GM19239 (cell line): ENCODE data around the gene CTNNA2.

ENCODE experiments used
- DNase-seq: peaks from one replicate; pipeline ENCODE4 v3.0.0; 2011; ENCODE audit warnings: low spot score; ENCODE audit not compliant: insufficient read length
- FAIRE-seq: peaks from 2 replicates; lab custom pipeline; 2011; peaks lifted over from hg19 to GRCh38; lab: Jason Lieb, UNC

Gene CTNNA2

DNA sequence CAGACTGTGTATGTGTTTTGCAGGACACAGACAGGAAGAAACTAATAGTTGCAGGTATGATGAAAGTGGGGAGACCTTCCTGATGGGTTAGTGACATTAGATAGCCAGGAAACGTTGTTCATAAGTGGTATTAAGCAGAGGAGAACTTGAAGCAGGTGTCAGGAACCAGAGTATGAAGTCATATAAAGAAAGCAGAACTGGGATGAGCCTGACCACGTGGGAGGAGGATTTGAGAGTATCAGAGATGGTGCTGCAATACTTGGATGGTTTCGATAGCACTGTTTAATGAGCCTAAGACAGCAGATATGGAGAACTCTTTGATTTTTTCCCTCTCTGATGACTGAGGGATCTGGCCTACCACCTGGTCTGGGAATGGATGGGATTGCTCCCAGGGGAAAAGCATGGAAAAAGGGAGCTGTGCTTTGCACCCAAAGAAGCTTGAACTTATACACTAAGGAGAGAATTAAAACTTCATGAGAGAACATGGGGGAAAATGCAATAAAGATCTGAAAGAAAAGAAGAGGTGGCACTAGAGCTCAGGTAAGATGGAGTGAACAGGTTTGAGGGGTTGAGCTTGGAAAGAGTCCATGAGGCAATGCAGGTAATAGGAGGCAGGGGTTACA, 1017.7 kb downstream of the CTNNA2 start:
- DNase-seq = no peak

DNA sequence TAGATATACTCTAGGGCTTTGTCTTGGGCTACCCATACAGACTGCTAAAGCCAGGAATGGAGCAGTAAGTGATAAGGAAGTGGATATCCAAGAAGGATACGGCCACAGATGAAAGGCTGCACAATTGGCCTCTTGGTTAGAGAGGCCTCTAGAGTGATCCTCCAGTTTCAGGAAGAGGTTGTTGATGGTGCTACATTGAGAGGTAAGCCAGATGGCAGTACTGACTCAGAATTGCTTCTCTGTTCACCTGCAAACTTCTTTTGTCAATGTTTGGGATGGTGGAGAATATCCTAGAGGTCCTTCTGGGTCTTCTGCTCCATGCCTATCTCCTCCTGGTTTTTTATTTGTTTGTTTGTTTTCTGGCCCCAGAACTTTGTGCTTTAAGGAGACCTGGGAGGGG, 1018.5 kb downstream of the CTNNA2 start:
- no peak for DNase-seq
- no peak for FAIRE-seq

More for the DNA sequence above, 1017.7 kb downstream of the CTNNA2 start:
- no peak for FAIRE-seq

GRCh38 chr2:80545420-80546210, 1032.8 kb downstream of the CTNNA2 start:
- DNase-seq (no peak), FAIRE-seq (no peak)

- FAIRE-seq (no peak), DNase-seq (no peak)
Measured at GRCh38 chr2:80546766-80547165, 1033.9 kb downstream of the CTNNA2 start.

- no peak for DNase-seq
- FAIRE-seq = no peak
Measured at GRCh38 chr2:80547344-80547743, 1034.5 kb downstream of the CTNNA2 start.

- DNase-seq (no peak), FAIRE-seq (no peak)
Measured at GRCh38 chr2:80548469-80548868, 1035.6 kb downstream of the CTNNA2 start.

GRCh38 chr2:80549901-80550300, 1037.0 kb downstream of the CTNNA2 start:
- DNase-seq (no peak), FAIRE-seq (no peak)

DNA sequence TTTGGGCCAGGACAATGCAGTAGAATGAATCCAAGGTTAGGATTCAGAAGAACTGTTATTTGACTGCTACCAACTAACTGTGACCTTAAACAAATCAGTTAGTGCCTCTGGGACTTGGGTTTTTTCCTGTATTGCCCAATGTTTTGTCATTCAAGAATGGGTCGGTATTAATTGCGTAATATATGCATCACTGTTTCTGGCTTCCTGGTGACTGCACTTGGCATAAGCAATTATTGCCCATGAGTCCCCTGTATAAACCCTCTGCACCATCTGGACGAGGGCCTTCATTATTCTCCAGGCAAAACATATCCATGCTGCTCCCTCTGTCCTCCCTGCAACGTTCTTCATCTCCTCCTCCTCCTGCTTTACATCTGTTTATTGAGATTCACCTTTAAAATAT, 1047.5 kb downstream of the CTNNA2 start:
- FAIRE-seq (no peak), DNase-seq (no peak)

GRCh38 chr2:80568011-80568410, 1055.2 kb downstream of the CTNNA2 start:
- DNase-seq = no peak
- no peak for FAIRE-seq

DNA sequence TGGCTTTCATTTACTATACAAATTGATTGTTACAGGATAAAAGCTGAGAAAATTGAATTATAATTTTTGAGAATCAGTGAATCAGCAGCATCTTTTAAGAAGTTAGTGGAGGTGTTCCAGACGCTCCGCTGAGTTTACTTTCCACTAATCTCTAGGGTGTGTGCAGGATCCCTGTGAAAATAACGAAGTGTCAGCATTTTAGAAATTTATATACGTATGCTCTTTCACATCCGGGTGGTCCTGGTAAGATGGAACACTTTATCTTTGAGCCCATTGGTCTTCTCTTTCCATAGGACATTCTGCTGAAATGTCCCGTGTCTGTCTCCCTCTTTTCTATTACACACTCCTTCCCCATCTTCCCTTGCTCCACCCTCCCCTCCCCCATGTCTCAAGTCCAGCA, 1060.3 kb downstream of the CTNNA2 start:
- DNase-seq = no peak
- no peak for FAIRE-seq

DNA sequence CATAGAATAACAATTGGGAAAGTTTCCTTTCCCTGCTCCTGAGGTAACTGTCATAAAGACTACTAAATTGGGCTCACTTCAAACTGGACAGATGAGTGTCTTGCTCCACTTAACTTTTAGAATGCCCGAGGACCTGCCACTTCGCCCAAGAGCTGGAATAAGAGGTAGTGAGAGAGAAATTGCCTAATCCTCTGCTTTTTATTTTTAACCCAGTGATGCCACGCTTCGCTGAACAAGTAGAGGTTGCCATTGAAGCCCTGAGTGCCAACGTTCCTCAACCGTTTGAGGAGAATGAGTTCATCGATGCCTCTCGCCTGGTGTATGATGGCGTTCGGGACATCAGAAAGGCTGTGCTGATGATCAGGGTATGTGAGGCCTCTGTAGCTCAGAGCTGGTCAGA, 1061.1 kb downstream of the CTNNA2 start:
- FAIRE-seq (no peak), DNase-seq (no peak)

DNA sequence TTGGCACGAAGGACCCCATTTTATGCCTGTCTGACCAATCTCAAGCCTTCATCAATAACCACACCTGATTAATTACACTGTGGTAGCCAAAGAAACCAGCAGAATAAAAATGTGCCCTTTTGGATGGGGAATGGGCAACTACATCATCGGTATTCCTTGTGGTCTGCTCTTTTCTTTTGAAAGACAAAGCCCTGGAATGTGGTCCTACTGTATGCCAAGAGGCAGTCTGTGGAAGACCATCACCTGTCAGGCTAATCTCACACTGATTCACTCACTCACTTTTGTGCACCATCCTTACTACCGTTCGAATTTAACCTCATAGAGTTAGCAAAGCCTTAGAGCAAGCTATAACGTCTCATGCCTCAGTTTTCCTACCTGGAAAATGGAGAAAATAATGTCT, 1066.9 kb downstream of the CTNNA2 start:
- no peak for FAIRE-seq
- DNase-seq = no peak

GRCh38 chr2:80591233-80591632, 1078.4 kb downstream of the CTNNA2 start:
- no peak for DNase-seq
- FAIRE-seq = no peak

GRCh38 chr2:80592106-80592505, 1079.3 kb downstream of the CTNNA2 start:
- FAIRE-seq (no peak), DNase-seq (no peak)

DNA sequence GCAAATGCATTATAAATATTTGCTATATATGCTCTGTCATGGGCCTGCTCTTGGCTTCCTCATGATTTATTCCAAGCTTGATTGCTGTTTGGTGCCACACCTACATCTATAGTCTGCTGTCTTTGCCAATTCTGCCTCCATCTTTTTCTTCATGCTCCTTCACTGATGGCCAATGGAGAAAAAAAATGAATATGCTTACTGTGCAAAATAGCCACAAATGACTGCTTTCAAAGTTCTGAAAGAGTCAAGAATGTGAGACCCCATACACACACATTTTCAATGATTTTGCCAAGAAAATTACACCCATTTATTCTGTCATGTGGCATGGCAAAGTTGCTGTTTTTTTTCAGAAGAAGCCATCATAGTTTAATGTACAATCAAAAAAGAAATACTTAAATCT, 1097.3 kb downstream of the CTNNA2 start:
- DNase-seq (no peak), FAIRE-seq (no peak)

DNA sequence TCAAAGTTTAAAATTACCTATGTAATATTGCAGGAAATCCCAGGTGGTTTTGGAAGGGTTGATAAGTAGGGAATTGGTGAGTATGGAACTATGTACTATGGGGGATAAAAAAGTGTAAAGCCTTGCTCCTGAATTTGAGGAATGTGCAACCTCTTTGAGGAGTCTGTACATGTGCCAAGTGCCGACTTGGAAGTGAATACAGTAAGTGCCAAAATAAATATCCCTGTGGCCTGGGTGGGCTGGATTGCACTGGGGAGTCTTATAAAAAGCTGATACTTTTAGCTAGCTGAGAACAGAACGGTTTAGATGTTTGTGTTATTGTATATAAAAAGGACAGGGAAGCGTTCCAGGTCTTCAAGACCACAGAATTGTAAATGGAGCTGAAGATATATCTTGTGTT, 1108.8 kb downstream of the CTNNA2 start:
- FAIRE-seq = no peak
- no peak for DNase-seq

DNA sequence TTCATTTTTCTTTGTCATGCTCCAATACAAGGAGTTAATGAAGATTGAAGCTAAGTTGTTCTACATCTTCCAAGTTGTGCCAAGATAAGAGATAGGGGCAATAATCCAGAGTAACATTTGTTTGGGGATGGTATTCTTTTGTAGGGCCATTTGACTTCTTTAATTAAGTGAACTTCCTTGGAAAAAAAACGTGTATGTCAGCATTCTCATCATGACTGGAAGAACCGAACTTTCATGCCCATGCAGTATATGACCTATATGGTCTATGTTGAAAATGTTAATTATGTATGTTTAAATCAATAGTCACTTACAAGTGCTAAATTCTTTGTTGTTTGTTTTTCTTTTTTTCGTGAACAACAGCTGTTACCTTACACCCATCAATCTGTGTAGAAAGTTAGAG, 1111.2 kb downstream of the CTNNA2 start:
- no peak for DNase-seq

GRCh38 chr2:80634590-80634989, 1121.7 kb downstream of the CTNNA2 start:
- FAIRE-seq = no peak
- DNase-seq = no peak

More for the DNA sequence above, 1111.2 kb downstream of the CTNNA2 start:
- no peak for FAIRE-seq

DNA sequence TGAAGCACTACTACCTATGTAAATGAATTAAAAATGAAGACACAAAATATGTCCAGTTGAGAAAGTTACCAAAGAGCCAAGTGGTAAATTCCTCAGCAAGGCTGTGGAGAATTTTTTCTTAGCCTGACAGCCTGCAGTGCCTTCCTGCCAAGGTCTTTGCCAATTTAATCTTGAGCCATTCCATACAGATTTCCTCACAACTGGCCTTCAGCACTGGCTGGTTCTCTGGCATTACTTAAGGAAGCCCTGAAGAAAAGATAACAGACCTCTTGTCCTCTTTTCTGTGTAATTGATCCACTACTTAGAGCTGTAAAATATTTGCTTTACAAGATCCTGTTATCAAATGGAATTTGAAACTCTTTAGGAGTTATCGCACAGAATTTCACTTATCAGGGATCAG, 1125.9 kb downstream of the CTNNA2 start:
- FAIRE-seq = no peak
- no peak for DNase-seq

DNA sequence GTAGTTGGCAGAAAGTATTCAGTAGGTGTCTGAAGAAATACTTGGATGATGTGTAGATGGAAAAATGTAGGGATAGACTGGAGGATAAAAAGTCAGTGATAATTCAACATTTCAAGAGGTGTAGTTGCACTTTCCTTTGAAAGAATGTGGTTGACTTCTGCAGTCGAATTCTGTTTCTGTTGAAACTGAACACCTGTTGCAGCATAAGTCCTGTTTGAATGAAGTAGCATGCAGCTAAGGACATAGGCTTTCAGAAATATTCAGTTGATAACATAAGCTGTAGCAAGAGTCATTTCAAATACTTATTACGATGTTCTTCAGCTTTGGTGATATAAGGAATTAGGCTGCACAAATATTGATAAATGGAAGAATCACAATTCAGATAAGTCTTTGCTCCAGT, 1129.6 kb downstream of the CTNNA2 start:
- FAIRE-seq (no peak), DNase-seq (no peak)

DNA sequence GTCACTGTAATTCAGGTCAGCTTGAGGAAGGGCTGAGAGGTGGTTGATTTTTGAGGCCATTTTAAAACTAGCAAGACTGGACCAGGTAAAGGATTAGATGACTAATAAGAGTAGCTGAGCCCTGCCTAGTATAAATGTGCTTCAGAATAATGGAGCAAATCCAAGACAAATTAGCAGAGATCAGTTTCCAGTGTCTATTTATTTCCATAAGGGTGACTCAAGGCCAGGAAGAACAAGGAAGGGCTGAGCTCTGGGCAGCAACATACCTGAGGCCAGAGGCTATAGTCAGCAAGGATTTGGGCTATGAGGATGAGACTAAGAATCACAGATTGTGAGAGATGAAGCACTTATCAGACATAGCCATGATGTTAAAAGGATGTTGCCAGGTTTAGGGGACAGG, 1130.7 kb downstream of the CTNNA2 start:
- FAIRE-seq (no peak), DNase-seq (no peak)

DNA sequence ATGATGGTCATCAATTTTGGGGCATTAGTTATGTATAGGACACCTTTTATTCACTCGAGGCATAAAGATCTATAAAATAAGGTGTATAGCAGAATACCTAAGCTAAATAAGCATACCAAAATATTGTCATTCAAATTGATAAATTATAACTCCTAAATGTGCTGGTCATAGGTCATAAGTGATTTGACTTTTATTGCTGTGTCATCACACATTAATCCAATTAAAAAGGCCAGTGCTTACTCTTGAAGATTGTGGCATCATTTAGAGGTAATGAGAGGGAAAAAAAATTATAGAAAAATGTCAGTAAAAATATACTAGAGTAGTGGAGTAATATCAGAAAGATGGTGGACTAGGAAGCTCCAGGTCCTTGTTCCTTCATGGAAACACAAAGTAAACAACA, 1138.6 kb downstream of the CTNNA2 start:
- DNase-seq = no peak
- FAIRE-seq = no peak
